H9 (cell line): Measurements from ENCODE around the gene TSKU. TPM values are rescaled to one million over a fixed set of nuclear protein-coding genes. Genes with fewer than 3 reads are reported as not detected.

Experiments used
- DNase-seq: peaks from one replicate; pipeline ENCODE4 v3.0.0-alpha.2; 2017
- H2AFZ ChIP-seq: one replicate; pipeline ENCODE4 v1.6.1; 2013; ENCODE audit warnings: mild to moderate bottlenecking, low read length, control low read depth, moderate library complexity
- H2AK5ac ChIP-seq: 2 replicates; pipeline ENCODE4 v1.6.1; 2013; ENCODE audit warnings: low read length, control low read depth, mixed read lengths; ENCODE audit not compliant: insufficient read length
- H2BK120ac ChIP-seq: one replicate; pipeline ENCODE4 v1.6.1; 2013; ENCODE audit warnings: low read depth, mild to moderate bottlenecking, low read length, control low read depth, inconsistent platforms; ENCODE audit not compliant: poor library complexity, severe bottlenecking
- H2BK12ac ChIP-seq: 2 replicates; pipeline ENCODE4 v1.6.1; 2013; ENCODE audit warnings: low read length, control low read depth, mixed read lengths, low read depth; ENCODE audit not compliant: insufficient read length
- H2BK15ac ChIP-seq: 2 replicates; pipeline ENCODE4 v1.6.1; 2013; ENCODE audit warnings: low read depth, low read length, control low read depth
- H2BK20ac ChIP-seq: one replicate; pipeline ENCODE4 v1.6.1; 2013; ENCODE audit warnings: low read depth, mild to moderate bottlenecking, low read length, control low read depth, inconsistent platforms; ENCODE audit not compliant: poor library complexity, severe bottlenecking
- H2BK5ac ChIP-seq: 2 replicates; pipeline ENCODE4 v1.6.1; 2013; ENCODE audit warnings: low read length, control low read depth, mixed read lengths; ENCODE audit not compliant: insufficient read length
- H3K14ac ChIP-seq: 2 replicates; pipeline ENCODE4 v1.6.1; 2013; ENCODE audit warnings: low read length, control low read depth; ENCODE audit not compliant: insufficient read depth
- H3K18ac ChIP-seq: 2 replicates; pipeline ENCODE4 v1.6.1; 2013; ENCODE audit warnings: low read depth, mild to moderate bottlenecking, mixed read lengths, low read length, control low read depth; ENCODE audit not compliant: insufficient read length
- H3K23ac ChIP-seq: 2 replicates; pipeline ENCODE4 v1.6.1; 2013; ENCODE audit warnings: low read length, control low read depth, mixed read lengths, low read depth; ENCODE audit not compliant: insufficient read length
- H3K23me2 ChIP-seq: 2 replicates; pipeline ENCODE4 v1.6.1; 2013; ENCODE audit warnings: low read depth, mild to moderate bottlenecking, mixed read lengths, low read length, control low read depth; ENCODE audit not compliant: insufficient read length, poor library complexity, severe bottlenecking
- H3K27ac ChIP-seq: 2 replicates; pipeline ENCODE4 v1.5.1; 2013; ENCODE audit warnings: low read length, control low read depth, mixed read lengths, low read depth; ENCODE audit not compliant: insufficient read length
- H3K27me3 ChIP-seq: 2 replicates; pipeline ENCODE4 v1.6.1; 2013; ENCODE audit warnings: low read length, control low read depth, inconsistent platforms; ENCODE audit not compliant: insufficient read depth
- H3K4ac ChIP-seq: 2 replicates; pipeline ENCODE4 v1.6.1; 2013; ENCODE audit warnings: low read depth, mild to moderate bottlenecking, control low read depth, inconsistent platforms, low read length, moderate library complexity
- H3K4me1 ChIP-seq: 2 replicates; pipeline ENCODE4 v1.6.1; 2013; ENCODE audit warnings: low read length, control low read depth, inconsistent platforms; ENCODE audit not compliant: insufficient read depth
- H3K4me2 ChIP-seq: 2 replicates; pipeline ENCODE4 v1.6.1; 2013; ENCODE audit warnings: low read length, control low read depth, mixed read lengths; ENCODE audit not compliant: insufficient read length, insufficient read depth
- H3K56ac ChIP-seq: 2 replicates; pipeline ENCODE4 v1.6.1; 2013; ENCODE audit warnings: low read depth, mild to moderate bottlenecking, mixed read lengths, low read length, control low read depth; ENCODE audit not compliant: insufficient read length
- H3K79me1 ChIP-seq: 2 replicates; pipeline ENCODE4 v1.6.1; 2013; ENCODE audit warnings: low read depth, mild to moderate bottlenecking, moderate library complexity, low read length, control low read depth, inconsistent platforms; ENCODE audit not compliant: insufficient read depth, poor library complexity, severe bottlenecking
- H3K79me2 ChIP-seq: 2 replicates; pipeline ENCODE4 v1.6.1; 2013; ENCODE audit warnings: low read length, control low read depth, inconsistent platforms; ENCODE audit not compliant: insufficient read depth
- H3K9ac ChIP-seq: 2 replicates; pipeline ENCODE4 v1.6.1; 2013; ENCODE audit warnings: low read length, control low read depth, mixed read lengths; ENCODE audit not compliant: insufficient read length; ENCODE audit errors: extremely low read depth
- H3K9me3 ChIP-seq: one replicate; pipeline ENCODE4 v1.6.1; 2013; ENCODE audit warnings: low read depth, low read length, inconsistent platforms; ENCODE audit not compliant: control insufficient read depth
- H3T11ph ChIP-seq: one replicate; pipeline ENCODE4 v1.6.1; 2013; ENCODE audit warnings: mild to moderate bottlenecking, low read length, control low read depth, inconsistent platforms
- H4K20me1 ChIP-seq: one replicate; pipeline ENCODE4 v1.6.1; 2013; ENCODE audit not compliant: control insufficient read depth, insufficient read length, insufficient read depth
- H4K5ac ChIP-seq: 2 replicates; pipeline ENCODE4 v1.6.1; 2013; ENCODE audit warnings: low read depth, mild to moderate bottlenecking, mixed read lengths, low read length, control low read depth; ENCODE audit not compliant: insufficient read length
- H4K8ac ChIP-seq: replicated peaks from 2 replicates; pipeline ENCODE4 v1.6.1; 2013; ENCODE audit warnings: low read length, control low read depth, mixed read lengths, low read depth; ENCODE audit not compliant: insufficient read length
- H4K91ac ChIP-seq: 2 replicates; pipeline ENCODE4 v1.6.1; 2013; ENCODE audit warnings: low read depth, mild to moderate bottlenecking, moderate library complexity, mixed read lengths, low read length, control low read depth; ENCODE audit not compliant: insufficient read length
- H3K27ac Mint-ChIP-seq, 3 experiments: 2 replicates in 2 of 3; 3 replicates in 1 of 3; pipeline ENCODE4 v1.8.0; 2020 to 2021; ENCODE audit warnings: mixed read lengths in 3 of 3, mild to moderate bottlenecking in 1 of 3, moderate library complexity in 1 of 3
- H3K27me3 Mint-ChIP-seq: 2 replicates; pipeline ENCODE4 v1.8.0; 2021; ENCODE audit warnings: low read depth, mild to moderate bottlenecking, moderate library complexity, mixed read lengths
- H3K36me3 Mint-ChIP-seq, 3 experiments: 2 replicates in 2 of 3; 3 replicates in 1 of 3; pipeline ENCODE4 v1.8.0; 2020 to 2021; ENCODE audit warnings: low read depth in 3 of 3, mixed read lengths in 3 of 3; ENCODE audit not compliant: insufficient read depth in 1 of 3
- H3K4me1 Mint-ChIP-seq, 2 experiments: 2 replicates each; pipeline ENCODE4 v1.8.0; 2020; ENCODE audit warnings: mixed read lengths in 2 of 2
- H3K4me3 Mint-ChIP-seq, 2 experiments: 2 replicates in 1 of 2; 3 replicates in 1 of 2; pipeline ENCODE4 v1.8.0; 2020 to 2021; ENCODE audit warnings: mild to moderate bottlenecking in 2 of 2, mixed read lengths in 2 of 2, moderate library complexity in 1 of 2
- H3K9me3 Mint-ChIP-seq, 2 experiments: 2 replicates in 1 of 2; 3 replicates in 1 of 2; pipeline ENCODE4 v1.8.0; 2020; ENCODE audit warnings: mild to moderate bottlenecking in 2 of 2, mixed read lengths in 2 of 2, moderate library complexity in 1 of 2
- WGBS: extraction: QIAGEN DNeasy Blood & Tissue Kit; methylation state at CpG from one replicate; pipeline ENCODE4 v1.1.7; 2013; ENCODE audit warnings: missing lambda C conversion rate, low lambda C conversion rate, mixed read lengths; ENCODE audit not compliant: insufficient read length; ENCODE audit errors: extremely low coverage; 5-methylcytosine and 5-hydroxymethylcytosine counted together
- total RNA-seq: library from RNA; stranded (reverse); gene quantifications from 2 replicates; pipeline ENCODE4 v1.2.1, GENCODE V29; 2021
- TF ChIP-seq, protein P1 (sequence below): fragments of 200-600 bp; sonication (generic); conservative IDR thresholded peaks from 3 replicates; pipeline ENCODE4 v1.8.0; 2021; ENCODE audit warnings: antibody characterized with exemption, mild to moderate bottlenecking

TSKU gene
- total RNA-seq, 1 experiment from 2014 or later = 25.4 TPM

DNA sequence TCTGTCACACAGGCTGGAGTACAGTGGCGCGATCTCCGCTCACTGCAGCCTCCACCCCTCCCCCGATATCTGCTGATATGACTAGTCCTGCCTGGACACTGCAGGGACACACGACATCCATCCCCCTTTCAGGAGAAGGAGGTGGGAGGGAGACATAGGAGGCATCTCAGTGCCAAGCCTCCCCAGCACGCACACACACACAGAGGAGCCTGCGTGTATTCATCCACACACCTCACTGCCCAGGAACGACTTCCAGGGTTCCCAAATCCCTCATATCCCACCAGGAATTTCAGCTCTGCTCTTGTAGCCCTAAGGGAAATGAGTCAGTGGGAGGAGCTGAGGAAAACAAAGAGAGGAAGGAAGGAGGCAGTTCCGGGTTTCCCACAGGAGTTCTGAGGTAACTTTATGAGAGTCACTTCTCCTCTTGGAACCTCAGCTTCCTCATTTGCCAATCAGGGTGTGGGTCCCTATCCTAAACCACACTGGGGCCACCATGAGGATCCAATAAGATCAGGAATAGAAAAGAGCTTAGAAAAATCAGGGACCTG, 40.4 kb downstream of the TSKU start:
- peaks cover 9 to 29% (median 18%) of the 10 kb centered on the region in 3 experiments; a peak in 6 of 7 replicates for H3K36me3 Mint-ChIP-seq
- Histone ChIP-seq H3K9ac (no peak overlapping the region), H2AFZ (no peak overlapping the region)

More for the DNA sequence above, 40.4 kb downstream of the TSKU start:
- Histone ChIP-seq H3K27me3 (no peaks in the 10 kb centered on the region), H2BK5ac (no peak overlapping the region), H2BK120ac (no peak overlapping the region), H3K79me1 (no peaks in the 10 kb centered on the region), H3K9me3 (no peaks in the 10 kb centered on the region), H4K8ac (no peak overlapping the region), H2AK5ac (no peak overlapping the region), H3T11ph (no peak overlapping the region), H3K4ac (no peak overlapping the region), H4K91ac (no peak overlapping the region), H2BK15ac (no peak overlapping the region), H3K23ac (no peak overlapping the region), H3K23me2 (no peaks in the 10 kb centered on the region), H3K4me2 (no peak overlapping the region), H3K56ac (no peak overlapping the region), H4K20me1 (no peaks in the 10 kb centered on the region), H4K5ac (no peak overlapping the region), H3K4me1 (0 out of 2 replicates have a peak, but pooled peaks cover 3% of the 10 kb centered on the region), H3K79me2 (no peaks in the 10 kb centered on the region), H3K18ac (no peak overlapping the region), H3K27ac (no peak overlapping the region), H3K14ac (no peak overlapping the region), H2BK20ac (no peak overlapping the region), H2BK12ac (no peak overlapping the region)
- no CpG with 5 or more reads among the region's 9 CpGs for WGBS
- H3K9me3 Mint-ChIP-seq = peaks cover 33 to 37% of the 10 kb centered on the region in 2 experiments
- H3K27me3 Mint-ChIP-seq = peaks cover 3% of the 10 kb centered on the region
- DNase-seq = peak; percentile 43
- peaks cover 21 to 22% of the 10 kb centered on the region in 2 experiments for H3K4me1 Mint-ChIP-seq
- no peak overlapping the region for H3K4me3 Mint-ChIP-seq
- TF ChIP-seq, protein P1, sequence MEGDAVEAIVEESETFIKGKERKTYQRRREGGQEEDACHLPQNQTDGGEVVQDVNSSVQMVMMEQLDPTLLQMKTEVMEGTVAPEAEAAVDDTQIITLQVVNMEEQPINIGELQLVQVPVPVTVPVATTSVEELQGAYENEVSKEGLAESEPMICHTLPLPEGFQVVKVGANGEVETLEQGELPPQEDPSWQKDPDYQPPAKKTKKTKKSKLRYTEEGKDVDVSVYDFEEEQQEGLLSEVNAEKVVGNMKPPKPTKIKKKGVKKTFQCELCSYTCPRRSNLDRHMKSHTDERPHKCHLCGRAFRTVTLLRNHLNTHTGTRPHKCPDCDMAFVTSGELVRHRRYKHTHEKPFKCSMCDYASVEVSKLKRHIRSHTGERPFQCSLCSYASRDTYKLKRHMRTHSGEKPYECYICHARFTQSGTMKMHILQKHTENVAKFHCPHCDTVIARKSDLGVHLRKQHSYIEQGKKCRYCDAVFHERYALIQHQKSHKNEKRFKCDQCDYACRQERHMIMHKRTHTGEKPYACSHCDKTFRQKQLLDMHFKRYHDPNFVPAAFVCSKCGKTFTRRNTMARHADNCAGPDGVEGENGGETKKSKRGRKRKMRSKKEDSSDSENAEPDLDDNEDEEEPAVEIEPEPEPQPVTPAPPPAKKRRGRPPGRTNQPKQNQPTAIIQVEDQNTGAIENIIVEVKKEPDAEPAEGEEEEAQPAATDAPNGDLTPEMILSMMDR = no peak
- peak overlapping the region in 2 of 3 experiments; percentile 70 to 81; a peak in 3 of 7 replicates for H3K27ac Mint-ChIP-seq
